ENCODE data around the gene DHX29.
A peak's percentile ranks its signal among the peaks of the same experiment; 100 is the strongest.

Gene DHX29

GRCh38 chr5:55307383-55308253 lies at the start of gene DHX29, which contains the start of gene MTREX (continued):
- TF ChIP-seq ZBTB26 (tag by site-specific recombination; optimal IDR thresholded peaks at IDR 0.05), result peak; percentile 30
- TF ChIP-seq ZNF223 (tag by site-specific recombination; IDR thresholded peaks at IDR 0.05), result no peak
- peak; percentile 100 for TF ChIP-seq ZNF335 (tag by site-specific recombination; conservative IDR thresholded peaks at IDR 0.05)
- no peak for TF ChIP-seq ZNF473 (tag by site-specific recombination; IDR thresholded peaks at IDR 0.05)
- TF ChIP-seq ZBTB10 (tag by site-specific recombination; IDR thresholded peaks at IDR 0.05), result no peak
- no peak for TF ChIP-seq ZNF544 (tag by site-specific recombination; IDR thresholded peaks at IDR 0.05)
- no peak for TF ChIP-seq ZNF521 (tag by site-specific recombination; IDR thresholded peaks at IDR 0.05)
- peak; percentile 77 for TF ChIP-seq YY2 (tag by site-specific recombination; IDR thresholded peaks at IDR 0.05)
- TF ChIP-seq ZNF580 (tag by site-specific recombination; IDR thresholded peaks at IDR 0.05), result no peak
- no peak for TF ChIP-seq ZNF26 (tag by site-specific recombination; IDR thresholded peaks at IDR 0.05)
- no peak for TF ChIP-seq ZNF140 (tag by site-specific recombination; IDR thresholded peaks at IDR 0.05)
- no peak for TF ChIP-seq ZNF704 (tag by site-specific recombination; IDR thresholded peaks at IDR 0.05)
- TF ChIP-seq ZNF394 (tag by site-specific recombination; IDR thresholded peaks at IDR 0.05; ENCODE audit: borderline replicate concordance), result peak; percentile 33; the same call in 1 of the 2 replicates
- TF ChIP-seq SCRT2 (tag by site-specific recombination; IDR thresholded peaks at IDR 0.05), result no peak
- no peak for TF ChIP-seq ZBTB49 (tag by site-specific recombination; IDR thresholded peaks at IDR 0.05; ENCODE audit: low read depth)
- no peak for TF ChIP-seq HOXC10 (CRISPR knock-in tag; IDR thresholded peaks at IDR 0.05)
- no peak for TF ChIP-seq ZFP41 (tag by site-specific recombination; IDR thresholded peaks at IDR 0.05; ENCODE audit: borderline replicate concordance)
- TF ChIP-seq ZNF488 (tag by site-specific recombination; IDR thresholded peaks at IDR 0.05), result no peak
- TF ChIP-seq ZNF302 (tag by site-specific recombination; IDR thresholded peaks at IDR 0.05; ENCODE audit: low read depth), result no peak
- TF ChIP-seq SETDB1 (IDR thresholded peaks at IDR 0.05; ENCODE audit: insufficient read length, low read length), result no peak
- TF ChIP-seq PBX3 (CRISPR knock-in tag; IDR thresholded peaks at IDR 0.05), result no peak

Measured in HEK293 (cell line).